ENCODE results near the gene SPINK8. TPM values are rescaled to one million over a fixed set of nuclear protein-coding genes. Genes with fewer than 3 reads are reported as not detected.

Gene SPINK8
- total RNA-seq, 1 donor from 2014 or later = not detected

DNA sequence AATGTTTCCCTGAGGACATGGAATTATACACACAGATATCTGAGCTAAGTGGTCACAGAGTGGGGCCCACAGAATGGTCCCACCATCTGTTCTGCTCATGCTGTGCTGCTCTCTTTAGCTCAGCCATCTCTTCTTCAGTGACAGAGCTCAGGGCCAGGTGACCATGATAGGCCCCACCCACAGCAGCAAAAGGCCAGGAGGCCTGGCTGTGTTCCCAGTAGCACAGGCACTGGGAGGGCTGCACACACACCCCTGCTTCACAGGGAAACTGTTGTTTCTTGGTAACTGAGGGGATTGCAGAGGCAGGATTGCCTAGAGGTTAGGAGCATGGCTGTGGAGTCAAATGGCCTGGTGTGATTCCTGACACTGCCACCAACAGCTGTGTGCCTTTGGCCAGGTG lies 33.7 kb upstream of the SPINK8 start:
- TF ChIP-seq EZH2 (IDR thresholded peaks at IDR 0.05) = no peak
- no peak for TF ChIP-seq EZH2phosphoT487 (IDR thresholded peaks at IDR 0.05)
- TF ChIP-seq, protein P1, sequence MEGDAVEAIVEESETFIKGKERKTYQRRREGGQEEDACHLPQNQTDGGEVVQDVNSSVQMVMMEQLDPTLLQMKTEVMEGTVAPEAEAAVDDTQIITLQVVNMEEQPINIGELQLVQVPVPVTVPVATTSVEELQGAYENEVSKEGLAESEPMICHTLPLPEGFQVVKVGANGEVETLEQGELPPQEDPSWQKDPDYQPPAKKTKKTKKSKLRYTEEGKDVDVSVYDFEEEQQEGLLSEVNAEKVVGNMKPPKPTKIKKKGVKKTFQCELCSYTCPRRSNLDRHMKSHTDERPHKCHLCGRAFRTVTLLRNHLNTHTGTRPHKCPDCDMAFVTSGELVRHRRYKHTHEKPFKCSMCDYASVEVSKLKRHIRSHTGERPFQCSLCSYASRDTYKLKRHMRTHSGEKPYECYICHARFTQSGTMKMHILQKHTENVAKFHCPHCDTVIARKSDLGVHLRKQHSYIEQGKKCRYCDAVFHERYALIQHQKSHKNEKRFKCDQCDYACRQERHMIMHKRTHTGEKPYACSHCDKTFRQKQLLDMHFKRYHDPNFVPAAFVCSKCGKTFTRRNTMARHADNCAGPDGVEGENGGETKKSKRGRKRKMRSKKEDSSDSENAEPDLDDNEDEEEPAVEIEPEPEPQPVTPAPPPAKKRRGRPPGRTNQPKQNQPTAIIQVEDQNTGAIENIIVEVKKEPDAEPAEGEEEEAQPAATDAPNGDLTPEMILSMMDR (IDR thresholded peaks at IDR 0.05) = no peak
- H3K9me3 ChIP-seq (ENCODE audit: low read depth) = peaks cover 11% of the 10 kb centered on the region
- no peak for DNase-seq (ENCODE audit: low spot score)

DNA sequence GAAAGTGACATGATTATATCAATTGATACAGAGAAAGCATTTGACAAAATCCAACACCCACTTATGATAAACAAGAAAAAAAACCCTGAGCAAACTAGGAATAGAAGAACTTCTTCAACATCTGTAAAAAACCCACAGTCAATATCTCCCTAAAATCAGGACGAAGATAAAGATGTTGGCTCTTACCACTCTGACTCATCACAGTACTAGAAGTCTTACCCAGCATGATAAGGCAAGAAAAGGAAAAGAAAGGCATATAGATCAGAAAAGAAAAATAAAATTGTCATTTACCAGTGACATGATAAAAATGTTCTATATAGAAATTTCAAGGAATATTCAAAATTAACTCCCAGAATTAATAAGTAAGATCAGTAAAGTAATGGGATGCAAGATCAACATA lies 31.4 kb upstream of the SPINK8 start:
- Histone ChIP-seq H3F3A (ENCODE audit: low read depth) (peaks cover 6% of the 10 kb centered on the region), H3K4me1 (peaks cover 4% of the 10 kb centered on the region), H3K4me3 (no peak overlapping the region), H3K27me3 (no peaks in the 10 kb centered on the region), H3K27ac (no peak overlapping the region), H3K79me2 (ENCODE audit: low read depth) (no peaks in the 10 kb centered on the region), H2AFZ (replicated peaks) (no peak overlapping the region), H3K9me3 (ENCODE audit: low read depth) (peaks cover 19% of the 10 kb centered on the region), H4K20me1 (ENCODE audit: low read depth) (no peaks in the 10 kb centered on the region), H3K9ac (no peak overlapping the region), H3K36me3 (no peaks in the 10 kb centered on the region), H3K4me2 (no peak overlapping the region)
- Mint-ChIP-seq H3K4me3 (no peak overlapping the region), H3K4me1 (peaks cover 5% of the 10 kb centered on the region), H3K9me3 (peaks cover 18% of the 10 kb centered on the region), H3K27ac (no peak overlapping the region), H3K36me3 (no peaks in the 10 kb centered on the region), H3K27me3 (ENCODE audit: insufficient read depth, low read depth) (no peaks in the 10 kb centered on the region)
- no peak for DNase-seq (ENCODE audit: low spot score)
- TF ChIP-seq EZH2 (IDR thresholded peaks at IDR 0.05) (no peak), EZH2phosphoT487 (IDR thresholded peaks at IDR 0.05) (no peak)
- TF ChIP-seq, protein P1 (IDR thresholded peaks at IDR 0.05) = no peak

More for the DNA sequence above, 33.7 kb upstream of the SPINK8 start:
- Histone ChIP-seq H3K27ac (no peak overlapping the region), H3F3A (ENCODE audit: low read depth) (peaks cover 7% of the 10 kb centered on the region), H3K36me3 (no peaks in the 10 kb centered on the region), H3K4me3 (no peak overlapping the region), H2AFZ (replicated peaks) (no peak overlapping the region), H3K4me2 (no peak overlapping the region), H3K4me1 (peaks cover 12% of the 10 kb centered on the region), H3K9ac (no peak overlapping the region), H3K79me2 (ENCODE audit: low read depth) (no peaks in the 10 kb centered on the region), H3K27me3 (no peaks in the 10 kb centered on the region), H4K20me1 (ENCODE audit: low read depth) (no peaks in the 10 kb centered on the region)
- Mint-ChIP-seq H3K4me3 (no peak overlapping the region), H3K27me3 (ENCODE audit: insufficient read depth, low read depth) (no peaks in the 10 kb centered on the region), H3K27ac (no peak overlapping the region), H3K36me3 (no peaks in the 10 kb centered on the region), H3K9me3 (peaks cover 9% of the 10 kb centered on the region), H3K4me1 (peaks cover 9% of the 10 kb centered on the region)

DNA sequence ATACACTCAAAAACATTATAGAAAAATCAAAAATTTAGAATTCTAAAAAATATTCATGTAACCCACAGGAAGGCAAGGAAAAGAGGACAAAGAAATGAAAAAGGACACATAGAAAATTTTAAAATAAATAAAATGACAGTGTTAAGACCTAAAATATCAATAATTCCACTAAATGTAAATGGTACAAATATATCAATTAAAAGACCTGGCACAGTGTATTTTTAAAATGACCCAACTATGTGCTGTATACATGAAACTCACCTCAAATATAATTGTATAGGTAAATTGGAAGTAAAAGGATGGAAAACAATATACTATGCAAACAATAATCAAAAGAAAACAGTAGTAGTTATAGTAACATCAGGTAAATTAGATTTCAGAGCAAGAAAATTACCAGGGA lies 28.5 kb upstream of the SPINK8 start:
- no peak overlapping the region for H3K4me2 ChIP-seq
- no peaks in the 10 kb centered on the region for H3K4me1 ChIP-seq
- peaks cover 19% of the 10 kb centered on the region for H3K9me3 ChIP-seq (ENCODE audit: low read depth)
- H3K79me2 ChIP-seq (ENCODE audit: low read depth) = no peaks in the 10 kb centered on the region
- Mint-ChIP-seq H3K4me3 (no peak overlapping the region), H3K4me1 (no peaks in the 10 kb centered on the region), H3K27me3 (ENCODE audit: insufficient read depth, low read depth) (peaks cover 5% of the 10 kb centered on the region), H3K36me3 (no peaks in the 10 kb centered on the region), H3K27ac (no peak overlapping the region), H3K9me3 (peaks cover 21% of the 10 kb centered on the region)
- H4K20me1 ChIP-seq (ENCODE audit: low read depth) = no peaks in the 10 kb centered on the region
- no peak overlapping the region for H3K9ac ChIP-seq
- no peaks in the 10 kb centered on the region for H3K27me3 ChIP-seq
- no peaks in the 10 kb centered on the region for H3F3A ChIP-seq (ENCODE audit: low read depth)
- H2AFZ ChIP-seq (replicated peaks) = no peak overlapping the region
- DNase-seq (ENCODE audit: low spot score) = no peak
- TF ChIP-seq, protein P1 (IDR thresholded peaks at IDR 0.05) = no peak
- TF ChIP-seq EZH2phosphoT487 (IDR thresholded peaks at IDR 0.05) (no peak), EZH2 (IDR thresholded peaks at IDR 0.05) (no peak)
- no peaks in the 10 kb centered on the region for H3K36me3 ChIP-seq
- H3K27ac ChIP-seq = no peak overlapping the region
- H3K4me3 ChIP-seq = no peak overlapping the region
